Stimulated activated CD4-positive, alpha-beta T cell treated with anti-CD3 and anti-CD28 coated beads, Interleukin-1b, Interleukin-23, amount 100 ng/mL, for 4 hours (primary cell): ENCODE data around the gene ADAM8.

Source experiments
- DNase-seq, 2 donors: peaks; one replicate each; pipeline ENCODE4 v3.0.0-alpha.2; 2020; ENCODE audit warnings: low read depth in 2 of 2

ADAM8 gene

DNA sequence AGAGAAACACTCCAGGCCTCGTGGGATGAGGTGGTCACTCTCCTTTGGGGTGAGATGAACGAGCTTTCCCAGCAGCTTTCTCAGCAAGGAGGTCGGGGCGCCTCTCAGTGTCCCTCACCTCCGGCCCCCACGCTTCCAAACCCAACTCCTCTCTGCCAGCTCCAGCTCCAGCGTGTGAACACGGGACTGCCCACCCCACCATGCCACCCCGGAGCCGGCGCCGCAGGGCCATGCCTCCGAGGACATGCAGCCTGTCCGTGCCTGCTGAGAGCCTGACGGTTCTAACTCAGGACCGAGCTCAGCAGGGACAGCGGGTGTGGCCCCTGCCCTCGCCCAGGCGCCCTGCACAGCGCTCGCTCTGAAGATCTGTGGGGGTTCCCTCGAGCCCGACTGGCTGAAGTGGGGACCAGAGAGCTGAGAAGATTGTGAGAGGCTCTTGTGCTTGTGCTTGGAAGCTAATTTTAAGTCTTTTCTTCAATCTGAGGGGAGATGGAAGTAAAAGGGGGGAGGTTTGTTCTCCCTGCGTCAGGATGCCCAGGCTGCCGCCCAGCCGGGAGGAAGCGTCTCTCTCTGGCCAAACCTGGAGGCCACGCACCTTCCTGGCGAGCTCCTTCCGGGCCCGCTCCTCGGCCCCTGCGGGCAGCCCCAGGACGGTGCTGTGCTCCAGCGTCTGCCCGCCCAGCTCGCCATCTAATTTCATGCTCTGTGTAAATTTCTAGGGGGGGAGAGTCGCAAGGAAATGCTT, 5.1 kb upstream of the ADAM8 start:
- no peak for DNase-seq

DNA sequence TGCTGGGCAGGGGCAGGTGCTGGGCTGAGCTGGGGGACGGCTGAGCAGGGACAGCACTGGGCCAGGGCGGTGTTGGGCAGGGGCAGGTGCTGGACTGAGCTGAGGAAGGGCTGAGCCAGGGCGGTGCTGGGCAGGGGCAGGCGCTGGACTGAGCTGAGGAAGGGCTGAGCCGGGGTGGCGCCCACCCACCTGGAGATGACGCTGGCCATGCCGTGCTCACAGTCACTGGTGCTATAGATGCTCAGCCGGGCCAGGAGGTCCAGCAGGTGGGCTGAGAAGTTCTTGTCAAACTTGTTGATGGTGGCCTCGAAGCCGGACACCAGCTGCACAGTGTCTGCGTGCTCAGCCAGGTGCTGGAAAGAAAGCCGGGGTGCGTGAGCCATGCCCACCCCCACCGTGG, 4.4 kb upstream of the ADAM8 start:
- DNase-seq, result no peak

- DNase-seq, result no peak
Measured at GRCh38 chr10:133280391-133281059, 3.9 kb upstream of the ADAM8 start.

- DNase-seq, result no peak
Measured at GRCh38 chr10:133279326-133280226, 2.9 kb upstream of the ADAM8 start.

DNA sequence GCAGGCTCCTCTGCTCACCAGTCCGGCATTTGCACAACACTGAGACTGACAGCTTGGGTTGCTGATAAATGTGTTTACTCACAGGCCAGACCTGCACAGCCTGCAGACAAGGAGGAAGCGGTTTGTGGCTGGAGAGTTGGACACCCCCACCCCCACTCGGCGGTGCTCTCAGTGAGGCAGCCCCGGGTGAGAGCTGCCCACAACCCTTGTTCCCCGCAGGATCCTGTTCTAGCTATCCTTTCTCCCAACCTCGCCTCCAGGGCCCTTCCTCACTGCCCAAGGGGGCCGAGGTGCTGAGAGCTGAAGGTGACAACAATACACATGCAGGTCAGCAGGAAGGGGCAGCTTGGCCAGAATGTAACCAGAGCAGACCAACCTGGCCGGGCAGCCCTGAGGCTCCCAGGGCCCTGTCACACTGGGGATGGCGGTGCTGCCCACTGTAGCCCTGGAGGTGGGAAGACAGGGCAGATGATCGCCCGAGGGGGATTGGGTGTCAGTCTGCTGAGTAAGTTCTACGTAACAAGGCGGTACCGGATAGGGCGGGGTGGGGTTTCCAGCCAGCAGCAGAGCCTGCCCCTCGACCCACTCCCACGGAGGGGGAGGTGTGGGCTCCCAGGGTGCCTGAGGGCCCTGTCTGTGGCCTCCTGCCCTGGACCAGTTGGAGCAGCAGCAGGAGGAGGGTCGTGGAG, 2.1 kb upstream of the ADAM8 start:
- DNase-seq, result no peak

DNA sequence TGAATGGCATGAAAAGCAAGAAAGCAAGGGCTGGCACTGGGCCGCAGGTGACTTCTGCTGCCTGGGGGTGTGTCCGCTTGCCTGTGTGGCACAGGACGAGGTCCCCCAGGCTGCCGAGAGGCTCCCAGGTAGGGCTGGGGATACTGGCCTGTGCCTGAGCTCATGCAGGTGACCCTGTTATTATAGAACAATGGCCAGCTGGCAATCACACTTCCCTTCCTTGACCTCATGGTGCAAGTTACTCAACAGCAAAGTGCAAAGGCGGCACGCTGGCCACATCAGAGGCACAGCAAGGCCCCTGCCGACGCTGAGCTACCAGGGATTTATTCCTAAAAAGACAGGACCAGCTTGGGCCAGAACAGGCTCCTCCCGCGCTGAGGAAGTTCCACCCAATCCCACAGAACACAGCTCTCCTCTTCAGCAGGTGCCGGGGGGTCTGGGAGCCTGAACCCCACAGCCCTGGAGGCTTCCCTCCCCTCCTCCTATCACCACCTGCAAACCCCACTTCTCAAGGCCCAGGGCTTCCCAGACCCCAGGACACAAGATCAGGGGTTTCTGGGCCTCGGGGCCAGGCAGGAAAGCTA, 1.4 kb upstream of the ADAM8 start:
- DNase-seq, result no peak

DNA sequence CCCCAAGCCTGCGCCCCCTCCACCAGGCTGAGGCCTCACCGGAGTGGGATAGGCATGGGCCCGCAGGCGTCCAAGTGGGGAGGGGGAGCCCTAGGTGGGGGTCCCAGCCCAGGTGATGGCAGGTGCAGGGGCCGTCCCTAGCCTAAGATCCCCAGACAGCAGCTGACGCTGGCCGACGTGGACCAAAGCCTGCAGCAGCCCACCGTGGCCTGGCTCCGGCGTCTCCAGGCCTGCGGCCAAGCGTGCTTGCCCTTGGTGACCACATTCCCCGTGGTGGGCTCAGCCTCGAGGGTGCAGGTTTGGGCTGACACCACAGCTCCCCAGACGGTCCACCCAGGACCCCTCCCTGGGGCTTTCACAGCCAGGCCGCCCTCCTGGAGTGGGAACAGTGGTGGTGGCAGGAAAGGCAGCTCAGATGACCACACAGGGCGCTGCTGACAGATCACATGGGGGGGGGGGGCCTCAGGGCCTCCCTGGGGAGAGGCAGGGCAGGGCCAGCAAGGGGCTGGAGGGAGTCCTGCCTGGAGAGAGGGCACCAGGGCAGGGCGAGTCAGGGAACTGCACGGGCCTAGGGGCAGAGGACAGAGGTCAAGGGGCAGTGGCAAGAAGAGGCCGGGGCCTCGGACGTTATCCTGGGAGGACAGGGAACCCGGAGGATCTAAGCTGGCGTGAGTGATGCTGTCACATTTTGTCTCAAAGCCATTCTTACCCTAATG, 767 bp upstream of the ADAM8 start:
- no peak for DNase-seq

GRCh38 chr10:133276100-133276434, 601 bp downstream of the ADAM8 start:
- DNase-seq, result no peak

DNA sequence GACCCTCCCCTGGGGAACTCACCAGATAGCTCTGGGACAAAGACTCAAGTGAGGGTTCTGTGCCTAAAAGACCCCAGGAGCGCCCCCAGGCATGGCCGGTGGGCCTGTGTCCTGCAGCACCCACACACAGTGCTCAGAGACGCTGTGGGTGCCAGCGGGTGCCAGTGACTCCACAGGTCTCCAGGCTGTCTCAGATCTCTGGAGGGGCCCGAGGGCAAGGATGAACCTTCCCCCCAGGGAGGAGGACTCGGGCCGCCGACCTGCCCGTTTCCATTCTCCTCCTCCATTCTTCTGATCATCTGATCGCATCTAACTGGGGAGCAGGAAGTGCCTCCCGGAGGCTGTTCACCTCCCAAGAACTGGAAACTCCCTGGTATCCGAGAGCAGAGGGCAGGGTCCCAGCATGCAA, 980 bp downstream of the ADAM8 start:
- peak in 1 of 2 donors; percentile 31 for DNase-seq

DNA sequence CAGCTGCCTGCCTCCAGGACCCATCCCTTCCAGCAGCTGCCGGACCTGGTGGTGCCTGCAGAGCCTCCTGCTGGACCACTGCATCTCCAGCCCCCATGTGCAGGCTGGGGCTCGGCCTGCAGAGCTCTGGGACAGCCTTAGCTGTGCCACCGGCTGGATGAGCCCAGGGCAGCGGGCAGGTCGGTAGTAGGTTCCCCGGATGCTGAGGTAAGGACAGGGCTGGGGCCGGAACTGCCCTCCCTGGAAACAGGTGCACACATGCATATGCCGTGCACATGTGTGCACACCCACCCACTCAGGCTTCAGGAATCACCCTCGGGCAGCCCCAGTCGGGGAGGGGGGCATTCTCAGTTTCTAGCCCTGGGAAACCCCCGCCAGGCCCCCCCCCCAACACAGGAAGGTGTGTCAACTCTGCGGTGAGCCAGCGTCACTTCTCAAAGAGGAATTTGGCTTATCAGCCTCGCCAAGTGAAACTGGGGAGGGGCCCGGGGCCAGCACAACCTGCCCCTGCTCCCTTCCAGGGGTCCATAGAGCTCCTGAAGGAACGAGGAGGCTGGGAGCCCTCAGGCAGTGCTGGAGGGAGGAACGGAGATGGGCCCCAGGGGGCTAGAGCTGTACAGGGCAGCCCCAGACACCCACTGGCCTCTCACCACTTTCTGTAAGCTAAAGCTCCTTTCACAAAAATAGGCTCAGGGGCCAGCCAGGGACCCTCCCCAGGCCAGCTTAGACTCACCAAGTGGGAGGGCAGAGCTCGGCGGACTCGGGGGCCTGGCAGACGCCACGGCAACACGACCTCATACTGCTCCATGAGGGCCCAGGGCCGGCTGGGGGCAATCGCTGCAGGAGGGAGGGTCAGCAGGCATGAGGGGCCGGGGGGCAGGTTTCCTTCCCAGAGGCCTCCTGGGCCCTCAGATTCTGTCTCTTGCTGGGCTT, 1.7 kb downstream of the ADAM8 start:
- DNase-seq, result peak; percentile 72 to 73

- no peak for DNase-seq
Measured at GRCh38 chr10:133273534-133274143, 3.0 kb downstream of the ADAM8 start.

GRCh38 chr10:133272964-133273420, 3.7 kb downstream of the ADAM8 start:
- no peak for DNase-seq

- DNase-seq, result no peak
Measured at GRCh38 chr10:133272301-133272963, 4.2 kb downstream of the ADAM8 start.

DNA sequence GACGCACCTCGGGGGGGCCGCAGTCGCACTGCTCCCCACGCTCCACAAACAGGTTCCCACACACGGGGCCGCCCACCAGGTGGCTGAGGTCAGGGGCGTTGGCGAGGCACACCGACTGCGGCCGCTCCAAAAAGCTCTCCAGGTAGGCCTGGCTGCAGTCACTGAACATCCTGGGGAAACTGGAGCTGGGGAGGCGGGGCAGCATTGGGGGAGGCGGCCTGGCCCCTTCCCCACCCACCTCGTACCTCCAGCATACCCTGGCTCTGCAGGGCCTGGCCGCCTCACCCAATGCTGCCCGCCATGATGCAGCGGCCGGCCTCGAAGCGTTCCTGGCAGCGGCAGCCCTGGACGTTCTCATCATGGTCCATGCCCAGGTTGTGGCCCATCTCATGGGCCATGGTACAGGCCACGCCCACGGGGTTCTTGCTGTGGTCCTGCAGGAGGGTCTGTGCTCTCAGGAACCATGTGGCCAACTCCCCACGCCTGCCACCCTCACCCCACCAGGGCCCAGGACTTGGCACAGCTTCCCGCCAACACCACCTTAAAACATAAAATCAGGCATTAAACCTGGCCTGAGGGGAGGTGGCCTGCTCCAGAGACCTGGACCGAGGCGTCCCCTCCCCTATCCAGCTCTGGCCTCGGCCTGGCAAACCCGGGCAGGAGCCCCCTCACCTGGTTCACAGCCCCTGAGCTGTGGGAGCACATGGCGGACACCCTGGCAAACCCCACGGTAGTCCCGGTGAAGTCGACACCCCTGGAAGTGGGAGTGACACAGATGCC, 5.0 kb downstream of the ADAM8 start:
- DNase-seq, result no peak

DNA sequence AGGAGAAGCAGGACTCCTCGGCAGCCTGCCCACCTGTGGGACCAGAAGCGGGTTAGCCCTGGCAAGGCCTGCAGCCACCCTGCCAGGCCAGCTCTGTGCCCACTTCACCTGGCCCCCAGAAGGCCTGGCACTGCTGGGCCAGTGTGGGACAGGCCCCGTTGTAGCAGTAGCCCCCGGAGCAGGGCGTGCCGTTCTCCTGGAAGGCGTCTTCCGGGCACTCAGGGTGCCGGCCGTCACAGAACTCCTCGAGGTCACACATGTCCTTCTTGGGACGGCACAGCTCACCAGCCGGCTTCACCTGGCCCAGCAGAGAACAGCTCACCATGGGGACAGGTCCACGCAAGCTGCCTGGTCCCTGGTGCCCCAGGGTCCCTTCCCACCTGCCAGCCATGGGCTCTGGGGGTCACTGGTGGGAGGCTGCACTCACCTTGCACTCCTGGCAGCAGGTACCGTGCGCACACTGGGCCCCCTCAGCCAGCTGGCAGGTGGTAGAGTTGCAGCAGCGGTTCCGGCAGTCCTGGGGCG, 5.8 kb downstream of the ADAM8 start:
- no peak for DNase-seq

DNA sequence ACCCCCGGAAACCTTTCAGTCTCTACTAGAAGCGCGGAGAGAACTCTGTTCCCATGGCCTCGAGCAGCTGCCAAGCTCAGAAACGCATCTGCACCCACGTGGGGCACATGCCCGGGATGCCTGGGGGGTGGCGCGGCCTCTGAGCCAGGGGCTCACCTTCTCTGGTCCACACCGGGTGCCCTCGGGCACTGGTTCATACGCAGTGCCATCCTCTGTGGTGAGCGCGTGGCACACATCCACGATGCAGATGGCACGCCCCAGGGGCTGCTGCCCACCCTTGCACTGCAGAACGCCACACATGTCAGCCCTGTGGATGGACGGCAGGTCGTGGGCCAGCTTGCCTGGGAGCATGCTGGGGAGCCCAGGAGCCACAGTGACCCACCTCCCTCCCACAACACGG, 6.5 kb downstream of the ADAM8 start:
- no peak for DNase-seq

DNA sequence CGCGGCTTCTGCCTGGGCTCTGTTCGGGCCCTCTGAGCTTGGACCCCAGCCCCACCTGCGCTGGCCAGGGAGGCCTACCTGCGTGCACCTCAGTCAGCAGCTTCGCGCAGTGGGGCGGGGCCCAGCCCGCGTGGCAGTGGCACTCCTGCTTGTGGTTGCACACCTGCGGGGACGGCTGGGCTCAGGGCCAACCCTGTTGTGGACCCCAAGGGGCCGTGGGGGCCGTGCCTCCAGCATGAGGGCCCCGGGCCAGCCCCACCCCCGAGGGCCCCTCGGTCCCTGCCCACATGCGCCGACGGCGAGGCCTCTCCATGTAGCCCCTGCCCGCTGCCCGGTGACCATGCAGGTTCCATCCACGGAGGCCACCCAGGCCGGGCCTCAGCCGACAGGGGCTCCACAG, 7.3 kb downstream of the ADAM8 start:
- no peak for DNase-seq

- no peak for DNase-seq
Measured at GRCh38 chr10:133268532-133268931, 8.1 kb downstream of the ADAM8 start.
